Skin of body (tissue), 2 donors: ENCODE measurements around the gene KIF6. TPM values are rescaled to one million over a fixed set of nuclear protein-coding genes. Genes with fewer than 3 reads are reported as not detected.
"Not testable (repeated sequence)": the region's sequence is repeated elsewhere in the genome, so short reads cannot be mapped to it uniquely, and the experiment has no call there.

Source experiments
- DNase-seq: peaks from one replicate; lab custom pipeline; 2025; lab: John Stamatoyannopoulos, UW
- total RNA-seq: library from RNA; depleted of rRNA; stranded (reverse); fragments of >200 nt; gene quantifications from one replicate; pipeline ENCODE4 v1.2.3, GENCODE V29; 2014

Gene KIF6
- total RNA-seq, 1 donor from 2014 or later: 0.79 TPM

DNA sequence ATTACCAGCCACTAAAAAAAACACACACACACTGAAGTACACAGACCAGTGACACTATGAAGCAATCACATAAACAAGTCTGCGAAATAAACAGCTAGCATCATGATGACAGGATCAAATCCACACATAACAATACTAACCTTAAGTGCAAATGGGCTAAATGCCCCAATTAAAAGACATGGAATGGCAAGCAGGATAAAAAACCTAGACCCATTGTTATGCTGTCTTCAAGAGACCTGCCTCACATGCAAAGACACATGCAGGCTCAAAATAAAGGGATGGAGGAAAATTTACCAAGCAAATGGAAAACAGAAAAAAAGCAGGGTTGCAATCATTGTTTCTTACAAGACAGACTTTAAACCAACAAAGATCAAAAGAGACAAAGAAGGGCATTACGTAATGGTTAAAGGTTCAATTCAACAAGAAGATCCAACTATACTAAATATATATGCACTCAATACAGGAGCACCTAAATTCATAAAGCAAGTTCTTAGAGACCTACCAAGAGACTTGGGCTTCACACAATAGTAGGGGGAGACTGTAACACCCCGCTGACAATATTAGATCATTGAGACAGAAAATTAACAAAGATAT lies 222.7 kb downstream of the KIF6 start:
- DNase-seq: not testable (repeated sequence)

DNA sequence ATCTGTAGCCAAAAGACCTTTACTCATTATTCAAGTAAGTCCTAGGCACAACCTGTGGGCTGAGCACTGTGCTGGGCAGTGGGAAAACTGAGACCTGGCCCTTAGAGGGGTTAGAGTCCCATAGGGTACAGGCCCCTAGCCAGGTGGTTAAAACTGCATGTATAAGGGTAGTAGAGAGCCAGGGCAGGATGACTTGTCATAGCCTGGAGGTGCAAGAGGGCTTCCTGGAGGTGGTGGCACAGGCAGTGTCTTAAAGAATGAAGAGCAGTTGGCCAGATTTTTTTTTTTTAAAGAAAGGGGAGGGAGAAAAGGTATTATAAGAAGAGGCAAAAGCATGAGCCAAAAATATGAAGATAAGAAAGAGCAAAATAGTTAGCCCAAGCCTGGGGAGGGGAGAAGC lies 226.2 kb downstream of the KIF6 start:
- no peak for DNase-seq

DNA sequence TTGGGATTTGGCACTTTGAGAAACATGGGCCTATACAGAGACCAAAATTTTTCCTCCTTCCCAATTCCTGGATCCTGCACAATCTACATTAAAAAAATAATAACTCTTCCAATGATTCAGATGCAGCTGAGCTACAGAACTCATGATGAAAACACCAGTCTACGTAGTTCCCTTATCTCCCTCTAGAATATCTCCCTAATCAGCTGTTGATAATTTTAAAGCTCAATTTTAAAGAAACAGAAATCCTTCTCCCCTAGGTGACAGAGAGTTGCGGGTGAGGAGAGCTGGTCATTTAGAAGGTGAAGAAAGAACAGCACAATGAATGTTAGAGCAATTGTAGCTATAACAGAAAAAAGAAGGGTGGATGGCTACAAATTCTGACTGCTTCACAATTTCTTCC lies 227.1 kb downstream of the KIF6 start:
- DNase-seq: no peak

DNA sequence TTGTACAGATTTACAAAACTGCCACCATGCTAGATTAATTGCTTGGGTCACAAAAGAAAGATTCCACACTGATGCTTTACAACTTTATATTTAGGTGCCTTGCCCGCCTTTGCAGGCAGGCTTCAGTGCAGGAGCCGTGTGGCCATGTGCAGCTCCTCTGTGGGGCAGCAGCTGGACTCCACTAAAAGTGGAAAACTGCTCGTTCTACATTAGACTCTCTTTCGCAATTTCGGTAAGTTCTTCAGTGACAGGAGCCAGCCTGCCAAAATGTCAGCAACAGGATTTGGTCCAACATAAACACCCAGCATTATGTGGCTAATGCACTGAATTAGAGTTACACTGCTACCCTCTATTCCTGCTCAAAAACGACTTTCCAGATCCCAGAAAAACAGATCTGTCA lies 228.3 kb downstream of the KIF6 start:
- peak; percentile 56 for DNase-seq

DNA sequence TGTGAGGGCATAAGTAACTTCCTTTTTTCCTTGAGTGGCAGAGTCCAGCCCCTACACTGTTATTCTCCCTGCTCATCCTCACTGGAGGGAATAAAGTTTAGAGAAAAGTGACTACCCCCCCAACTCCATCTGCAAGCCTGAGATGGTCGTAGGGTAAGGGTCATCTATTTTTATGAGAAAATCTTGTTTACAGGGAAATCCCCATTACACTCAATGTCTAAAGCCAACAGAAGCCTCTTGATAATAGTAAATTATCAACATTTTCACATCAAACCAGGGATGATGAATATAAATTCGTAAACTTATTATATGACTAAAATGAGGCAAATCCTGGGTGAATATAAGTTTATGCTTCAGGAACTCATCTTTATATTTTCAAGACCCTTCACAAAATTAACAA lies 228.8 kb downstream of the KIF6 start:
- no peak for DNase-seq

DNA sequence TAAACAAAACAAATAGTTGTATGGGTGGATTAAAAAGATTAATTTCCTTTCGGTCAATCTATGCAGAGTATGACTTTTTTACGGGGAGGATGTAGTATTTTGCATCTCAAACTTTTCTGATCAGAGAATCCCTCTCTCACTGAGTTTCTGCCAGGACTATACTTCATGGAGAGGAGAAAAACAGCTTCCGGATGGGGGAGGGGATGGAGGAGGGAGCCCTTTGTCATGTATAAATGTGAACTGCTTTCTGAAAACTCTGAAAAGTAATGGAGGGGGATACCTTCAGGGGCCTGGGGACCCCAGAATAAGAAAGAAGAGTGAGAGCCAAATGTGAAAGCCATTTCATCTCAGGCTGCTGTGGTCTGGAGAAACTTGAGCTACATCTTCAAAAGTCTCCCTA lies 229.6 kb downstream of the KIF6 start:
- no peak for DNase-seq

DNA sequence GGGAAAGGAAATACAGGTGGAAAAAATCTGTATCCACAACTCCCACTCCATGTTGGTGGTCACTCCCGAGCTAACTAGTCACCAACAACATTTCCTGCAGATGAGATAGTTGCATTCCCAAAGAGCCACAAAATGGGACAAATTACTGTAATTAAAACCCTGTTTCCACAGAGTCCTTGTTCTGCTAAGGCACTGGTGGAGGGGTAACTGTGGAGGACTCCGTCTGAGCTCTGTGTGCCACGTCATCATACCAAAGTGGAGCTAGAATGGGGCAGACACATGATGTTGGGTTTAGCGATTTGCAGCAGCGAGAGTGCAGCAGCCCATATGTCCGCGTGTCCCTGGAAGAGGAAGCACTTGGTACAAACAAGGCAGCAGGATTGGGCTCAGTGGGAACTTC lies 230.2 kb downstream of the KIF6 start:
- no peak for DNase-seq

DNA sequence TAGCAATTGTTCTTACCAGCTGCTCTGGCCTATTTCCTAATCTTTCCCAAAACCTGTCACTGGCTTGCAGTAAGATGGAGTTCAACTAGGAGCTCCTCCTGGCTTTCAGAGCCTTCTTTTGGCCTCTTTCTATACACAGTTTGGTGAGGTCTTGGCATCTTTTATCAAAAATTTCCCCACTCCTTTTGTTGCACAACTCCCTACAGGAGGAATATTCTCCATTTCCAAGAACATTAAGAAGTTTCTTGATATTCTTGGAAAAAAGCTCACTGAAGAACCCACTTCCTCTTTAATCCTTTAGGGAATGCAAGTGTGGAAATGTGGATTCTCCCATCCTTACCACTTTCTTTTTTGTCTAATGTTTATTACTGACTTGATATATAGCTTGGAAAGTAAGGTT lies 231.4 kb downstream of the KIF6 start:
- peak; percentile 16 for DNase-seq

DNA sequence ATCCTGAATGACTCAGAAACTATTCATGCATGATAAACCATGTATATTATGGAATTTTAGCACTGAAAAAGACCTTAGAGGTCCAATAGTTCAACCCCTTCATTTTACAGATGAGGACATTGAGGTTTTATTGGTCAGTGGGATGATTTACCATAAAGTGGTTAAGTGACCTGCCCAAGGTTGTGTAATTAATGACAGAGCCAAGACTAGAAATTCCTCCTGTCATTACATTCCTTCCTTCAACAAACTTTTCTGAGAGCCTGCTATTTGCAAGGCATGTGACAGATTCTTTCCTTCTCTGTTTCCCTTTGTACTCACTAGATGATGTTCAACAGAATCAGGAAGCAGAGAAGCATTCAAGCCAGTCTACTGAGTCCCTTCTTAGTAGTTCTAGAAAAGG lies 232.0 kb downstream of the KIF6 start:
- no peak for DNase-seq

DNA sequence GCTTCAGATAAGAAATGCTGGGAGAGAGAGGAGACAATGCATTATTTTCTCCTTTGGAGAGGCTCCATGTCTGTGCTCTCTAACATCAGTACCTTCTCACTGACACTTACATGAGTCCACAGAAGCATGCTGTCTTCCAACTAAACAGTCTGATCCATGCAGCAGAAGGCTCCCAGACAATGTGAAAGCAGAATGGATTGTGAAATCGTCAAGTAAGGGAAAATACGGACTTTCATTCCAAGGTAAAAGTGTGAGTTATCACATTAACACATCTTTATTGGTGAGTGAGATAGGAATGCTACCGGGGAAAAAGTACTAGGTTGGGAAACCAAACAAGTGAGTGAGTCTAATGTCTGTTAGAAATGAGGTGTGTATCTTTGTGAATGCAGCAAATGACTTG lies 235.1 kb downstream of the KIF6 start:
- DNase-seq: no peak

DNA sequence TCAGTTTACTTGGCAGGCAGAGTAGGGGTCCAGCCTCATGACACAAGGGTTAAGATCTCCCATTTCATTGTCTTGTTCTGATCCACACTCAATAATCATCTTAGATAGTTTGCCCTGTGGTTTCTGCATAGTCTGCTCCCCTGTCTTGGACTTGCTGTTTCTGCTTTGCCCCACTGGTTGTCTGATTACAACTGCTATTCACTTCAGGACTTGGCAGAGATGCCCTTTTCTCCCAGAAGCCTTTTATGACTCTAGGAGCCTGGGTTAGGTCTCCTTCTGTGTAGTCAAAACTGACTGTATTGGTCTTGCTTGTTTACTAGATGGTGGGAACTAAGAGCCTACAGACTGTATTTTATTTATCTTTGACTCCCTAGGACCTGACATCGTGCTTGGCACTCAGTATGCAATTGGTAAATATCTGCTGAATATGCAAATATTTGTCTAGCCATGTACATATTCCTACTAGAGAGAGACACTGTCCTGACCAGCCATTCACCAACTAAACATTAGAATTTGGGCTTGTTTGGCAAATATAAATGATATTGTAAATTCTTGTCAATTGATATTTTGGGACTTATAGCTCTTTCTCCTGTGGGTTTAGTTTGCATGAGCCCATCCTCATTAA lies 236.8 kb downstream of the KIF6 start:
- DNase-seq: no peak

DNA sequence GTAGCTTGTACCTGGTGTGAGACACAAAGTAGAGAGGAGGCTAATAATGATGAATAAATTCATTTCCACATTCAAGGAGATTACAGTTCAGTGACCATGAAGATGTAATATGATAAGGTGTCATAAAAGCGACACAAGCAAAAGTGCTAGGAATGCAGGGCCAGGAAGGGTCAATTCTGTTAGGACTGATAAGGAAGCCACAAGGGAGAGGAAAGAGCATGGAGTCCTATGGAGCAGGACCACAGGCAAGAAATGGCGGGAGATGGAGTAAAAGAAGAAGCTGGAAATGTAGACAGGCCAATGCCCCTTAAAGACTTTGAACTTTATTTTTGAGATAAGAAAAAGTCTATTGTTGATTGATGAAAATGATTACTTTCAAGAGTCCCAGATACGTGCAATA lies 240.9 kb downstream of the KIF6 start:
- DNase-seq: no peak

DNA sequence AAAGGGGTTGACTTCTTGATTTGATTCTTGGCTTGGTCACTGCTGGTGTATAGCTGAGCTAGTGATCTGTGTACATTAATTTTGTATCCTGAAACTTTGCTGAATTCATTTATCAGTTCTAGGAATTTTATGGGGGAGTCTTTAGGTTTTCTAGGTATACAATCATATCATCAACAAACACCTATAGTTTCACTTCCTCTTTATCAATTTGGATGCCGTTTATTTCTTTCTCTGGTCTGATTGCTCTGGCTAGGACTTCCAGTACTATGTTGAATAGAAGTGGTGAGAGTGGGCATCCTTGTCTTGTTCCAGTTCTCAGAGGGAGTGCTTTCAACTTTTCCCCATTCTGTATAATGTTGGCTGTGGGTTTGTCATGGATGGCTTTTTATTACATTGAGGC lies 245.4 kb downstream of the KIF6 start:
- DNase-seq: not testable (repeated sequence)

DNA sequence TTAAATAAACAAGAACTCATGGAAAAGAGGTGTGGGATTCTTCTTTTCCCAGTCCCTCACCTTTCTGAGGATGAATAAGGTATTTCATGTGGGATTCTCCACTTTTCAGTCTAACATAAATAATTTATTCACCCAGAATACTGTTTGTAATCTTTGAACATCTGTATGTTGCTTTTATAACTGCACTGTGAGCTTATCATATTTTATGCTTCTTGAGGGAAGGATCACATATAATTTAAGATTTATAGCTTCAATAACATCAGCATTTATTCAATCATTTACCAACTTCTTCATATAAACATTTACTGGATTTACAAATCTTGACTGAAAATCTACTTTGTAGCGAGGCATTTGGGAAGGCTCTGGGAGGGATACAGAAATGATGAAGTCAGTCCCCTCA lies 248.5 kb downstream of the KIF6 start:
- no peak for DNase-seq

DNA sequence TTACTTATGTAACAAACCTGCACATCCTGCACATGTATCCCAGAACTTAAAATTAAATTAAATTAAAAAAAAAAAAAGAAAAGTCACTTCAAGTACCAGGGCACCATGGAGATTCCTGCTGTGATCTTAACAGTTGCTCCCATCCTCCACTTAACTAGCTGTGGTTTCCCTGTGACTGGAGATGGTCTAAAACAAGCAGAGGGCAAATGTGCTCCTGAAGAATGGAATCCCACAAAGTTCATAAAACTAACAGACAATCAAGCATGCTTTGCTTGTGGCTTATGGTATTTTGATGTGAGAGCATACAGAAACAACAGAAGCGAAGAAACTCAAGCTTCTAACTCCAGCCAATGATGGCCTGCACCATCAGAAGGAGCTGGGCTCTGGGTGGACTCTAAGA lies 249.1 kb downstream of the KIF6 start:
- DNase-seq: no peak

DNA sequence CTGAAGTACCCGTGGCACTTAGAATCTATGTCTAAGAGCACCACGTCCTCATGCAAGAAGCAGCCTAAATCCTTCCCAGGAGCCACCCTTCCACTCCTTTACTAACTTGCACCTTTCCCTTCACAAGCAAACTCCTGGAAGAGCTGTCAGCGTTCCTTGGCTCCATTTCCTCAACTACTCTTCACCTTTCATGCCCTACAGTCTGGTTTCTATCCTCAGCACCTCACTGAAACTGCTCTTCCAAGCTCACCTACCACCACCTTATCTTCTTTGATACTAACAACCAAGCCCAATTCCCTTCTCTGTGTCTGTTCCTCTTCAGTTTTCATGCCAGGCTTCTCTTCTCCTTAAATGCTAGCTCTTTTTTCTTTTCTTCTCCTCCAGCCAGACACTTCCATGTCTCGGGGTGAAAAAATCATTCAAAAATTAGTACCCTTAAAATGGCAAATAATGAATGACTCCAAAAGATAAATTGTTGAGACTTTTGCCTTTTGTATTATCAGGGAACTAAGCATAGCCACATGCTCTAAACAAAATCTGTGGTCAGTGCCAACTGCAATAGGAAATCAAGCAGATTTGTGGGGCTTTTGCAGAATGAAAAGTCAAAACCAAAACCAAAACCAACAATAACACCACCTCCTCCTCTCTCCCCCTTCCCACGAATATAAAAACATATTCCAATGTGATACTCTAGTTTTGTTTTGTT lies 253.1 kb downstream of the KIF6 start:
- no peak for DNase-seq

DNA sequence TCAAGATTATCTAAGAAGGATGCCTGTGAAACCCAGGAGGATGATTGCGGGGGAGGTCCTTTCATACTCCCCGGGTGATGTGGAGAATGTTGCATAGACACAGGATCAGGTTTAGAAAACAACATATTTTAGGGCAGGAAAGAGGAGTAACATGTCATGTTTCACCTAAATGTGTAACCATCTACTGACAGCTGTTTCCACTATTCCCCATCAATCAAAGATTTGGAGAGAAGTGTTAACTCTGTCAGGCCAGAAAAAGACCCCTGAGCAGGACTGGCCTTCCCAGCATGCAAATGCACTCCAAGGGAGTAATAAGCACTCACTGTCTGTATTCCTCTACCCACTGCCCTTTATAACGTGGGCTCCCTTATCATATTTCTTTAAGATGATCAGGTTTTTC lies 254.7 kb downstream of the KIF6 start:
- DNase-seq: no peak

DNA sequence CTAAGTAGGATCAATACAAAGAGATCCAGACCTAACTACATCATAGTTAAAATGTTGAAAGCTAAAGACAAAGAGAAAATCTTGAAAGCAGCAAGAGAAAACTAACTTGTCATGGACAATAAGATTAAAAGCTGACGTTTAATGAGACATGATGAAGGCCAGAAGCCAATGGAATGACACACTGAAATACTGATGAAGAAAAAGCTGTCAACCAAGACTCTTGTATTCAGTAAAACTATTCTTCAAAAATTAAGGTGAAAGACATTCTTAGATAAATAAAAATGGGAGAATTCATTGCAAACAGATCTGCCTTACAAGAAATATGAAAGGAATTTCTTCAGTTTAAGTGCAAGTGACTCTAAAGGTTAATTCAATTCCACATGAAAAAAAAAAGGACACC lies 256.8 kb downstream of the KIF6 start:
- no peak for DNase-seq

DNA sequence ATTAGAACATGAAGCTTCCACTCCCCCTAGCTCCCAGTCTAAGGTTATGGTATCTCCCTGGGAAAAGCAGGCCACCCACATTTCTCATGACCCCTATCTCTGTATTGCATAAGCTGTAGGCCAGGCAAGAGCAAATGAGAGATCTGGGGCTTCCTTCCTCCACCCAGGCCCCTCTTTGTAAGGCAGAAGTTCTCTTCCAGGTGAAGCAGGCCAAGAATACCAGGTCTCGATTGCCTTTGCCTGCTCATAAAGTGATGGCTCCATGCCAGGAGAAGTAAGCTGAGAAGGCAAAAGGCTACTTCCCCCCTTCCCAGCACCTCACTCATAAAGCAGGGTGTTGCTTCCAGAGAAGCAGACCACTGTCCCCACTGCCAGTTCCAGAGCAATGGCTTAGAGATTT lies 258.6 kb downstream of the KIF6 start:
- DNase-seq: no peak

DNA sequence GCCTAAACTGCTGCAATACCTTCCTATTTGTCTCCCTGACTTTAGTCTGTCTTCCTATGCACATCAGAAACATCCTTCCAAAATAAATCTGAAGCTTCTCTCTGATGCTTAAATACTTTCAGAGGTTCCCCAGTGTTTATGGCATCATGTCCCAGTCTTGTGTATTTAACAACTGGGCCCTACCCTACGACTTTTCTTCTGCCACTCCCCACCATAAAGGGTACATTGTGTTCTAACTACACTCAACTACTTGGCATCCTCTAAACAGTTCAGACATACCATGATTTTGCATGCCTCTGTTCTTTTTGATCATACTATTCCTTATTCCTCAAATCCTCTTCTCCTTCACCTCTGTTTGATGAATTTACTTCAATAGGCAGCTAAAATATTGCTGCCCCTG lies 259.7 kb downstream of the KIF6 start:
- no peak for DNase-seq

DNA sequence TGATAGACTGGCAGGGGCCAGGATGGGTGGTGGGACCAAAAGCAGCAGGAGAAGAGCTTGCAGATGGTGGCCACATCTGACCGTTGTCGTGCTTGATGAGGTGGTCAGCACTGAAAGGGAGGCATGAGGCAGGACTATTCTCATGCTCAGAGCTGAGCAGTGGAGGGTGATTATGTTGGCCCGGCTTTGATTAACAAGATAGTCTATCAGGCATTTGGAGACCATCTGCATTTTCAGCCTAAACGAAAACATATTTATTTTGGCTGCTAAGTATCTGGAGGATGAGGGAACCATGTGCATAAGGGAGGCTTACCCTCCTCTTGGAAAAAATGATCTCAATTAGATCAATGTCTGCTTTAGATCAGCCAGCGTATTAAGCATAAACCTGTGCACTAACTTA lies 261.1 kb downstream of the KIF6 start:
- peak; percentile 54 for DNase-seq

DNA sequence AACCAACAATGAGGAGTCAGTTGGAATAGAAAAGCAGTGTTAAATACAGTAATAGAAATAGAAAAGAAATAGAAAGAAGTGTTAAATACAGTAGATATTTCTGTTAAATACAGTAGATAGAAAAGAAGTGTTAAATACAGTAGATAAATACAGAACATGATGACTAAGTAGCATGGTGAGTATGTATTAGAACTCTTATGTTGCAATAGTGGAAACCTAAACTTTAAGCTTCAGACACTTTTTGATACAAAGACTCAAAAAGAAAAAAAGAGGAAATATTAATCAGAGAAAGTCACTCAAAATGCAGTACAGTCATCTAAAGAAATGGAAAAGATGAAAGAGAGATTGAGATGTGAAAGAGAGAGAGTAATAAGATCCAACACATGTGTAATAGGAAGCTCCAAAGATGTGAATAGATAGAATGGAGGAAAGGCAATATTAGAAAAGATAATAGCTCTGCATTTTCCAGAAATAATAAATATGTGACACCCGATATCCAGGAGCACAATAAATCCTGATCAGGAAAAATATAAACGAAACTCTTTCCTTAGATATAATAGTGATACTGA lies 271.2 kb downstream of the KIF6 start:
- no peak for DNase-seq

DNA sequence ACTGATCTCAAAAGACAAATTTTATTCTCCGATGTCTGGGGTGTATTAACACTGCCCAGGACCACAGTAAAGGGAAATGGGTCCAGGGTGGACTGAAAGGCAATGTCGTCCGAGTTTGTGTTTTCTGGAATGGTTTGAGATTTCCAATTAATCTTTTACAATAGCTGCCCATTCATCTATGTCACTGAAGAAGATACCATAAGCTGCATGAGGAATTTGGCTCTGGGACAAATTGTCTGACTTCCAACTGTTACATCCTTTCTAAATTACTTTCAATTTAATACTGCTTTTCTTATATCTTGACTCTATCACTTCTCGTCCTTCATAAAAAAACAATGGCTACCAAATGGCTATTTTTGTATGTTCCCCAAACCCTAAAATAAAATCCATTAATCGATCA lies 272.0 kb downstream of the KIF6 start:
- peak; percentile 71 for DNase-seq
